ENCODE measurements around the gene ABCF2. TPM values are rescaled to one million over a fixed set of nuclear protein-coding genes. Genes with fewer than 3 reads are reported as not detected.

Gene ABCF2
- total and polyA plus RNA-seq, 2 of the 13 experiments (the other 11 are each of a cell fraction or from before 2014, with no cell fraction given) = 16.3 to 42.5 TPM

GRCh38 chr7:151226875-151227782, at the start of gene ABCF2 (continued):
- TF ChIP-seq ZNF407 (CRISPR knock-in tag; IDR thresholded peaks at IDR 0.05; ENCODE audit: not compliant biosample characterization) (peak; percentile 72), HNF1A (IDR thresholded peaks at IDR 0.05; ENCODE audit: low read depth) (no peak), HNF1A (CRISPR knock-in tag; IDR thresholded peaks at IDR 0.05; ENCODE audit: borderline replicate concordance) (peak; percentile 62; the same call in 1 of the 2 replicates), SKIL (CRISPR knock-in tag; IDR thresholded peaks at IDR 0.05; ENCODE audit: borderline replicate concordance) (no peak), RFX3 (CRISPR knock-in tag; IDR thresholded peaks at IDR 0.05) (0 out of 2 replicates have a peak, but pooled peaks have one; percentile 6), ELF1 (CRISPR knock-in tag; IDR thresholded peaks at IDR 0.05) (peak; percentile 70), ZBTB39 (CRISPR knock-in tag; IDR thresholded peaks at IDR 0.05) (peak; percentile 53; the same call in 1 of the 2 replicates), ZNF546 (CRISPR knock-in tag; conservative IDR thresholded peaks at IDR 0.05) (no peak), MYC (CRISPR knock-in tag; IDR thresholded peaks at IDR 0.05; ENCODE audit: borderline replicate concordance) (peak; percentile 85), ELF3 (CRISPR knock-in tag; IDR thresholded peaks at IDR 0.05) (peak; percentile 32; the same call in 1 of the 2 replicates)
